Gastroesophageal sphincter (tissue), 3 donors: ENCODE results near the gene APEH.

Experiments used
- CTCF ChIP-seq, 4 experiments: fragments of 200-600 bp in 2 of 4; fragments of 450-650 bp in 2 of 4; sonication (generic) in 1 of 4; IDR thresholded peaks; one replicate each; pipeline ENCODE4 v1.5.1; 2017 to 2019; ENCODE audit warnings: antibody characterized with exemption in 4 of 4, mild to moderate bottlenecking in 2 of 4, moderate library complexity in 2 of 4
- POLR2A ChIP-seq, 2 donors: fragments of 450-650 bp; IDR thresholded peaks; one replicate each; pipeline ENCODE4 v1.6.1; 2017; ENCODE audit warnings: antibody characterized with exemption in 2 of 2, mild to moderate bottlenecking in 2 of 2, moderate library complexity in 1 of 2

GRCh38 chr3:49649576-49649975 is 24.6 kb upstream of the APEH start:
- TF ChIP-seq POLR2A (IDR thresholded peaks at IDR 0.05) (no peak), CTCF (IDR thresholded peaks at IDR 0.05) (no peak)
